NCI-H2171 (cell line): ENCODE results near the gene NSUN5.
"Not testable (repeated sequence)": the region's sequence is repeated elsewhere in the genome, so short reads cannot be mapped to it uniquely, and the experiment has no call there.

Experiments used
- DNase-seq: peaks from one replicate; lab custom pipeline; 2025; lab: John Stamatoyannopoulos, UW

The NSUN5 gene

DNA sequence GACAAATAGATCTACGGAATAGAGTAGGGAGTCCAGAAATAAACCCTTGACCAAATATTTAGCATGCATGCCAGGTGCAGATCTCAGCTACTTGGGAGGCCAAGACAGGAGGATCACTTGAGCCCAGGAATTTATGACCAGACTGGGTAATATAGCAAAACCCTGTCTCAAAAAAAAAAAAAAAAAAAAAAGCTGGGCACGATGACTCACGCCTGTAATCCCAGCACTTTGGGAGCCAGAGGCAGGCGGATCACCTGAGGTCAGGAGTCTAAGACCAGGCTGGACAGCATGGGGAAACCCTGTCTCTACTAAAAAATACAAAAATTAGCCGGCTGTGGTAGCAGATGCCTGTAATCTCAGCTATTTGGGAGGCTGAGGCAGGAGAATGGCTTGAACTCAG lies 31.4 kb downstream of the NSUN5 start:
- DNase-seq, result not testable (repeated sequence)

DNA sequence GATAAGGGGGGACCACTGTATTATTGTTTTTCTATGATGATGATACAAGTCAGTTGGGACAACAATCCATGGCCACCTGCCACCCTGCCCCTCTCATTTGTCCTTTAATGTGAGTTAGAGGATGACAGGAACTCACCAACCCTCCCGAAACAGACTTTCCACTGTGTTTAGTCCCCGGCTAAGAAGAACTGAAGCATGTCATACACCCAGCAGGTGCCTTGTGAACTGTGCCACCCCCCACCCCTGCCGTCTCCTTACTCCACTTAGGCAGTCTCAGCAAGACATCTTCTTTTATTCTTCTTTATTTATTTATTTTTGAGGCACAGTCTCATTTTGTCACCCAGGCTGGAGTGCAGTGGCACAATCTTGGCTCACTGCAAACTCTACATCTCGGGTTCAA lies 40.8 kb downstream of the NSUN5 start:
- not testable (repeated sequence) for DNase-seq

DNA sequence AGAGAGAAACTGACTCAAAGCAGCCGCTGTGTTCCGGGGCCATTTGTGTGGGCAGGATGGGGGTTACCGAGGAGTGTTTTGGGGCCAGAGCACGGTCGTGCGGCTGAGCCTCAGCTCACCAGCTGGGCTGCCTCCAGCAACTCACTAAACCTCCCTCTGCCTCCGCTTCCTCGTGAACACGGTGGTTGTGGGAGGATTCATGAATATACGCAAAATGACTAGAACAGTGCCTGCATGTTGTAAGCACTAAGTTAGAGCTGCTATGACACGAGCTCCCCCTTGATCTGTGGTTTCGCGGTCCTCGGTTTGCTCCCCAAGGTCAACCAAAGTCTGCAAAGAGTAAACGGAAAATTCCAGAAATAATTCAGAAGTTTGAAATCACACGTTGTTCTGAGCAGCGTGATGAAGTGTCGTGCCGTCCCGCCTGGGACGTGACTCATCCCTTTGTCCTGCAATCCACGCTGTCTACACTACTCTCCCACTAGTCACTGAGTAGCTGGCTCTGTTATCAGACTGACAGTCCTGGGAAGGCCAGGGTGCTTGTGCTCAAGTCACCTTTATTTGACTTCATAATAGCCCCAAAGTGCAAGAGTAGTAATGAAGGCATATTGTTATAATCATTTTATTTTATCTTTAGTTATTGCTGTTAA lies 41.8 kb downstream of the NSUN5 start:
- DNase-seq, result not testable (repeated sequence)

DNA sequence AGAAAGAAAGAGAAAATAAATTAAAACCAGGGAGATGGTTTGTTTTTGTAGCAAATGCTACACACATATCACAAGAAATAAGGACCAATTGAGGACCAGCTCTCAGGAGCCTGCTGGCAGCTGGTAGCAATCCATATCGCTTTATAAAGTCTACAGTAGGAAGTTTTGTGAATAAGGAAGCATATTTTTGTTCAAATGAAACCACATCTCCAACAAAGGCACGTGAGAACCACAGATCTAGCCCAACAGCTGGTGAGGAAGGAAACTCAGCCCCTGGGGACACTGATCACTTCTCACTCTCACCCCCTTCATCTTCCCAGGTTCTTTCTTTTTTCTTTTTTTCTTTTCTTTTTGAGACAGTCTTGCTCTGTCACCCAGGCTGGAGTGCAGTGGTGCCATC lies 46.2 kb downstream of the NSUN5 start:
- DNase-seq, result not testable (repeated sequence)
